CD4-positive, alpha-beta T cell (primary cell): ENCODE measurements around the gene NLK. TPM values are rescaled to one million over a fixed set of nuclear protein-coding genes. Genes with fewer than 3 reads are reported as not detected.

Experiments used
- ATAC-seq: fragments of 200-7000 bp; cut with Tn5 transposase; one replicate; pipeline ENCODE4 v1.10.0; 2022; ENCODE audit warnings: mild to moderate bottlenecking; ENCODE audit not compliant: poor library complexity
- CTCF ChIA-PET: fragments of 350-600 bp; sonication (Branson Sonifier 250); formaldehyde crosslinking; loops from one replicate; lab custom pipeline; 2021; ENCODE audit warnings: antibody characterized with exemption, inconsistent platforms; lab: Charles Lee
- POLR2A ChIA-PET: fragments of 350-600 bp; sonication (Branson Sonifier 250); formaldehyde crosslinking; loops from one replicate; lab custom pipeline; 2021; ENCODE audit warnings: antibody characterized with exemption, inconsistent platforms; lab: Charles Lee
- DNase-seq, 14 experiments: peaks; one replicate each; pipeline ENCODE4 v3.0.0-alpha.2; 2013 to 2020; ENCODE audit warnings: mixed read lengths in 2 of 14
- H3K27ac ChIP-seq, 2 donors: one replicate each; pipeline versions ENCODE4 v1.5.1 to v1.7.0; 2013; ENCODE audit warnings: low read length in 2 of 2, low read depth in 1 of 2, mild to moderate bottlenecking in 1 of 2
- H3K27me3 ChIP-seq, 2 experiments: 1 replicate in 1 of 2; 2 replicates in 1 of 2; pipeline versions ENCODE4 v1.6.1 to v1.7.0; 2013; ENCODE audit warnings: low read length in 2 of 2, control low read depth in 1 of 2, mild to moderate bottlenecking in 1 of 2, moderate library complexity in 1 of 2; ENCODE audit not compliant: insufficient read depth in 2 of 2, control insufficient read depth in 1 of 2
- H3K36me3 ChIP-seq: one replicate; pipeline ENCODE4 v1.6.1; 2013; ENCODE audit warnings: low read length, control low read depth; ENCODE audit not compliant: insufficient read depth
- H3K4me1 ChIP-seq: one replicate; pipeline ENCODE4 v1.6.1; 2013; ENCODE audit warnings: low read length, control low read depth; ENCODE audit not compliant: insufficient read depth
- H3K4me3 ChIP-seq: one replicate; pipeline ENCODE4 v1.5.1; 2013; ENCODE audit warnings: mild to moderate bottlenecking, low read length, moderate library complexity
- H3K9me3 ChIP-seq, 2 experiments: 1 replicate in 1 of 2; 2 replicates in 1 of 2; pipeline versions ENCODE4 v1.6.1 to v1.7.0; 2013; ENCODE audit warnings: low read length in 2 of 2, mild to moderate bottlenecking in 2 of 2, control low read depth in 1 of 2, moderate library complexity in 1 of 2; ENCODE audit not compliant: control insufficient read depth in 1 of 2, insufficient read depth in 1 of 2
- H3K27ac Mint-ChIP-seq: one replicate; pipeline ENCODE4 v1.8.0; 2020; ENCODE audit warnings: mixed read lengths
- H3K27me3 Mint-ChIP-seq: one replicate; pipeline ENCODE4 v1.8.0; 2021; ENCODE audit warnings: mixed read lengths
- H3K36me3 Mint-ChIP-seq: one replicate; pipeline ENCODE4 v1.8.0; 2021; ENCODE audit warnings: low read depth, mixed read lengths
- H3K4me1 Mint-ChIP-seq: one replicate; pipeline ENCODE4 v1.8.0; 2021; ENCODE audit warnings: low read depth, mixed read lengths
- H3K4me3 Mint-ChIP-seq: one replicate; pipeline ENCODE4 v1.8.0; 2020; ENCODE audit warnings: mild to moderate bottlenecking, mixed read lengths
- H3K9me3 Mint-ChIP-seq: one replicate; pipeline ENCODE4 v1.8.0; 2020; ENCODE audit warnings: mixed read lengths
- intact Hi-C, 2 experiments: fragments of 100-400 bp; cut with DNase I in 1 of 2; cut with micrococcal nuclease in 1 of 2; formaldehyde crosslinking; loops; one replicate each; pipeline versions ENCODE4 v1.15.1 to v1.9.0; 2023 to 2025; cut with DNase I, micrococcal nuclease
- total RNA-seq, 174 experiments: library from RNA in 2 of 174; stranded (reverse) in 2 of 174; gene quantifications; one replicate each; pipeline ENCODE4 v1.2.3 and lab custom pipeline; 2021 to 2026
- TF ChIP-seq, protein P1 (sequence below): fragments of 200-600 bp; IDR thresholded peaks from one replicate; pipeline ENCODE4 v1.8.0; 2022; ENCODE audit warnings: antibody characterized with exemption, mild to moderate bottlenecking

NLK gene
- total RNA-seq, 2 experiments from 2014 or later, result 6.8 to 7.7 TPM

GRCh38 chr17:28078341-28079229 lies 36.1 kb downstream of the NLK start:
- CTCF ChIA-PET, result no interaction called here
- intact Hi-C loops, result no loop called here

DNA sequence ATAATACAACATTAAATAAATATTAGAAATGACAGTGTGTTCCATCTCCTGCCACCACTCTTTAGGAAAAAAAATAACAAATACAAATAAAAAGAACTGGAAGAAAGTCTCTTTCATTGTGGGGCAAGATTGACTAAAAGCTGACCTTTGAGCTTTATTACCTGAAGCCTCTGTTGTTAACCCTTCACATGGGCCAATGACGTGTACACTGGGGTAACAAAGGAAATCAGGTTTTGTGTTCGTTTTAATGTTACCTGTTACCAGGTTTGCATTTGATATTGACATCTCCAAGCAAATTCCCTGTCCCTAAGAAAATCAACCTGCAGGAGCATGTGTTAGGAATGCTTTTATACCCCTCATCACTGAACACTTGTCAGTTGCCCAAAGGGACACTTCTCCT lies 39.0 kb downstream of the NLK start:
- Mint-ChIP-seq H3K27me3 (no peaks in the 10 kb centered on the region), H3K4me3 (no peak overlapping the region), H3K9me3 (no peaks in the 10 kb centered on the region), H3K36me3 (peaks cover 12% of the 10 kb centered on the region), H3K4me1 (peaks cover 61% of the 10 kb centered on the region), H3K27ac (no peak overlapping the region)
- Histone ChIP-seq H3K4me3 (no peak overlapping the region), H3K36me3 (no peaks in the 10 kb centered on the region), H3K4me1 (no peaks in the 10 kb centered on the region), H3K27ac (no peak overlapping the region), H3K27me3 (no peaks in the 10 kb centered on the region), H3K9me3 (no peaks in the 10 kb centered on the region)
- no peak for ATAC-seq
- intact Hi-C loops, result no loop called here
- TF ChIP-seq, protein P1, sequence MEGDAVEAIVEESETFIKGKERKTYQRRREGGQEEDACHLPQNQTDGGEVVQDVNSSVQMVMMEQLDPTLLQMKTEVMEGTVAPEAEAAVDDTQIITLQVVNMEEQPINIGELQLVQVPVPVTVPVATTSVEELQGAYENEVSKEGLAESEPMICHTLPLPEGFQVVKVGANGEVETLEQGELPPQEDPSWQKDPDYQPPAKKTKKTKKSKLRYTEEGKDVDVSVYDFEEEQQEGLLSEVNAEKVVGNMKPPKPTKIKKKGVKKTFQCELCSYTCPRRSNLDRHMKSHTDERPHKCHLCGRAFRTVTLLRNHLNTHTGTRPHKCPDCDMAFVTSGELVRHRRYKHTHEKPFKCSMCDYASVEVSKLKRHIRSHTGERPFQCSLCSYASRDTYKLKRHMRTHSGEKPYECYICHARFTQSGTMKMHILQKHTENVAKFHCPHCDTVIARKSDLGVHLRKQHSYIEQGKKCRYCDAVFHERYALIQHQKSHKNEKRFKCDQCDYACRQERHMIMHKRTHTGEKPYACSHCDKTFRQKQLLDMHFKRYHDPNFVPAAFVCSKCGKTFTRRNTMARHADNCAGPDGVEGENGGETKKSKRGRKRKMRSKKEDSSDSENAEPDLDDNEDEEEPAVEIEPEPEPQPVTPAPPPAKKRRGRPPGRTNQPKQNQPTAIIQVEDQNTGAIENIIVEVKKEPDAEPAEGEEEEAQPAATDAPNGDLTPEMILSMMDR, result no peak
- DNase-seq, result no peak
- ChIA-PET POLR2A (no interaction called here), CTCF (no interaction called here)

More at GRCh38 chr17:28078341-28079229, 36.1 kb downstream of the NLK start:
- Mint-ChIP-seq H3K4me1 (peaks cover 78% of the 10 kb centered on the region), H3K36me3 (peaks cover 7% of the 10 kb centered on the region), H3K27me3 (no peaks in the 10 kb centered on the region), H3K27ac (no peak overlapping the region), H3K4me3 (no peak overlapping the region), H3K9me3 (no peaks in the 10 kb centered on the region)
- no peak for ATAC-seq
- H3K27me3 ChIP-seq, result no peaks in the 10 kb centered on the region
- TF ChIP-seq, protein P1, result no peak
- POLR2A ChIA-PET, result no interaction called here
- no peaks in the 10 kb centered on the region for H3K9me3 ChIP-seq
- DNase-seq, result no peak
- no peak overlapping the region for H3K27ac ChIP-seq
- no peaks in the 10 kb centered on the region for H3K4me1 ChIP-seq
- no peaks in the 10 kb centered on the region for H3K36me3 ChIP-seq
- no peak overlapping the region for H3K4me3 ChIP-seq

- CTCF ChIA-PET, result interaction anchor here (0.5 kb wide), 1 partner anchor 35 kb away, joined by 4 read pairs; no protein-coding TSS in a partner anchor
Measured at GRCh38 chr17:28085766-28086165, 43.3 kb downstream of the NLK start.

More at GRCh38 chr17:28085766-28086165, 43.3 kb downstream of the NLK start:
- Mint-ChIP-seq H3K9me3 (peaks cover 6% of the 10 kb centered on the region), H3K4me3 (no peak overlapping the region), H3K36me3 (peaks cover 25% of the 10 kb centered on the region), H3K4me1 (peaks cover 55% of the 10 kb centered on the region), H3K27me3 (no peaks in the 10 kb centered on the region), H3K27ac (no peak overlapping the region)
- POLR2A ChIA-PET, result no interaction called here
- no peaks in the 10 kb centered on the region for H3K27me3 ChIP-seq
- DNase-seq, result no peak
- H3K36me3 ChIP-seq, result no peaks in the 10 kb centered on the region
- H3K4me1 ChIP-seq, result no peaks in the 10 kb centered on the region
- intact Hi-C loops, result no loop called here
- no peak overlapping the region for H3K4me3 ChIP-seq
- no peaks in the 10 kb centered on the region for H3K9me3 ChIP-seq
- no peak for ATAC-seq
- H3K27ac ChIP-seq, result no peak overlapping the region
- TF ChIP-seq, protein P1, result no peak
